GM18873 (cell line): ENCODE results near the gene LLGL1.

Source experiments
- ATAC-seq: cut with Tn5 transposase; IDR thresholded peaks from one replicate; pipeline ENCODE4 v1.9.1; 2021; ENCODE audit warnings: mild to moderate bottlenecking, moderate library complexity, moderate number of reproducible peaks; ENCODE audit not compliant: unreplicated experiment, low FRiP score

The LLGL1 gene

DNA sequence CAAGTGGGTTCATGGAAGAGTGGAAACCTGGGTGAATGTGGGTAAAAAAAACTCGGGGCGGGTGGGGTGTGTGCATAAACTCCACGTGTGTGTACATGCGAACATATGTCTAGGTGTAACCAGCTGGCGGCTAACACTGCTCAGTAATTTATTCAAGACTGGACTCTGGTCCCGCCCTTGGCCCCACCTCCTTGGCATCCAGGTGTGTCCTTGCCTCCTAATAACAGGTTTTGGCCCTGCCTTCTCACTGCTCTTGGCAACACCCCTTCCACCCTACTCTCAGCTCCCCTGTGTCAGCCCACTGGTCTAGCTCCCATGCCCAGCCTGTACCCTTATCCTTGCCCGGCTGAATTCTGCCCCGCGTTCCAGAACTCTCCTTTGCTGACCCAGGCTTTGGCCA lies 24.8 kb downstream of the LLGL1 start:
- ATAC-seq: no peak

DNA sequence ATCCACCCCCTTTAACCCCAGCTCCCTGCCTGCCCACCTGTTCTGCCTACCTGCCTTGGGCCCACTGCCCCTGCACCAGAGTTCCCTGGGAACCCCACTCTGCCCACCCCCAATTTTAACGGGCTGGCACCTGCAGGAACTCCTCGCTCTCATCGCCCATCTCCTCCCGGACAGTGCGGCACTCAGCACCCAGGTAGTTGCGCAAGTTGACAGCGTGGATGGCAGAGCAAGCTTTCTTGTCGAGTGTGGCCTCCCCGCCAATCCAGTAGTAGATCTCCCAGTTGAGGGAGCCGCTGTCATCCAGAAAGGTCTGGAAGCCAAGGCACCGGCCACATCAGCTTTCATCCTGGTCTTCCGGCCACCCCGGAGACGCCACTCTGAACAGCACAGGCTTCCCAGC lies 25.3 kb downstream of the LLGL1 start:
- ATAC-seq: no peak

DNA sequence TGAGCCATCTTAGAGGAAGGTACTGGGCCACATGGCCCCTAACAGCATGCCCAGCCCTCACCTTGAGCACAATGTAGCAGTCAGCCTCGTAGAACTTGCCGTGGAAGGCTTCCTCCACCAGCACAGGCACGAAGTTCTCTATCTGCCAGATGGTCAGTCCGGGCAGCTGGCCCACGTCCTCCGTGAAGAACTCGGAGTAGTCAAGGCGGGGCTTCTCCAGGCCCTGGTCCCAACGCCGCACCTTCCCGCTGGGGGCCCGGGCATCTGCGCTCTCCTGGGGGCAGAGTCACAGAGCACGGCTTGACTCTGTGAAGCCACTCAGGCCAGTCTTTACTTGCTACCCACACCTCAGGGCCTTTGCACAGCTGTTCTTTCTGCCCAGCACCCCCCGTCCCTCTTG lies 25.8 kb downstream of the LLGL1 start:
- ATAC-seq: no peak

- ATAC-seq: no peak
Observed at GRCh38 chr17:18252160-18252559, 26.7 kb downstream of the LLGL1 start.

DNA sequence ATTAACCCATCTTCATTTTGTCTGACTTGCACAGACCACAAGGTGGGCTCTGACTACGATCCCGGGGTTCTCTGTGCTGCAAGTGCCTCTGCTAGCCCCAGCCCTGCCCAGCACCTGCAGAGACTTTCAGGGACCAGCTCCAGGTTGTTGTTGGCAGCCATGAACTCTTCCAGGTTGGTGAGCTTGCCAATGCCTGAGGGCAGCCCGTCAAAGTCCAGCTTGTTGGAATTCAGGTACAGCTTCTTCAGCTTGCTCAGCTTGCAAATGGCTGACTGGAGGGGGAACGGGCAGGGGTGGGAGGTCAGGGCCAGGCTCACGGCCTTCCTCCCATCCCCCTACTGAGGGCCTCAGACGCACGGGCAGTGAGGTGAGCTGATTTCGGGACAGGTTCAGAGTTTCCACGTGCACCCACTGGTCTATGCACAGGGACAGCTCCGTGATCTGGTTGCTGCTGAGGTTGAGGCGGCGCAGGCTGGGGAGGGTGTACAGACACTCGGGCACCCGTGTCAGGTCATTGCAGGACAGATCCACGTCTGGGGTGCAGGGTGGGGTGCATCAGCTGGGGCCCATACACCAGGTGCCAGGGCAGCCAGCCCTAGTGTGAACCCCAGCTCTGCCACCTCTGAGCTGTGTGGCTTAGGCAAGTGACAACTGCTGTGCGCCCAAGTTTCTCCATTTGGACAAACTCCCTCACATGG lies 27.9 kb downstream of the LLGL1 start:
- no peak for ATAC-seq

GRCh38 chr17:18253947-18254821 lies 28.7 kb downstream of the LLGL1 start:
- no peak for ATAC-seq

DNA sequence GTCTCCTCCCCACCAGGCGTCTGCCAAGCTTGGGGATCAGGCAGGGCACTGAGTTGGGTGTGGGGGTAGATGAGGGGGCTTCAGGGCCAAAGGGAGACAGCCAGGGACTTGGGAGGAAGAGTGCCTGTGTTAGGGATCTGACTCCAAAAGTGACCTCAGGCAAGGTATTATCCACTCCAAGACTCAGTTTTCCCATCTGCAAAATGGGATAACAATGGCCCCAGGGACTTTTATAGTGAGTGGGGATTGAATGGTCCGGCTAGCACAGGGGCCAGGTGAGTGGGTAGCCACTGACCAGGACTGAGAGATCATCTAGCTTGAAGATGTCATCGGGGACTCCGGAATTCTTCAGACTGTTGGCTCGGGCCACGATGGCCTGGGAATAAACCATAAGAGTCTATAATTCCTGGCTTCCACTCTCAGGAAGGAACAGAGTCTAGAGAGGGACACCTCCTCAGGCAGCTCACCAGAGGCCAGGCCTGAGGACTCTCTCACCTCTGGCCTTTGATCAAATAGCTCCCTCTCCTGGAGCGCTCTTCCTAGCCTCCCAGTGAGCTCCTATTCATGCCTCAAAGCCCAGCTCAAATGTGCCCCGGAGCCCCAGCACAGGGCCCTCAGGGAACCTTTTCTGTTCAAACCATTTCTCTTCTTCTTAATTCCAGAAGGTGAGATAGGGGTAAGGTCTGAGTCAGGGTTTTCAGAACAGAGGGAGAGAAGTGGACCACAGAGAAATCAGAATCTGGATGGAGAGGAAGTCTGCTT lies 29.6 kb downstream of the LLGL1 start:
- no peak for ATAC-seq

DNA sequence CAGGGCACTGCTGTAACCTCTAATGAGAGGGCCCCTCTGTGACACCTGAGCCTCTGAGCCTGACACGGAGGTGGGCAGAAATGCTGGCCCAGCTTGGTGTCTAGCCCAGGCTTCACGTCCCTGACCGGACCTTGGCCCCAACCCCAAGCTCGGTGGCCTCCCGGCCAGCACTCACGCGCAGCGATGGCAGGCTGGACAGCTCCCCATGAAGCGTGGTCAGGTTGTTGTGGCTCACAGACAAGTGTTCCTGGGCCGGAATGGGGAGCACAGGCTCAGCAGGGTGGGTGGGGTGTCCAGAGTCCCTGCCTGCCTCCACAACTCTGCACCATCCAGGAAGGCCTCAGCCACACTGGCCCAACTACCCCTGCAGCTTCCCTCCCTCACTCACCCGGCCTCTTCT lies 30.9 kb downstream of the LLGL1 start:
- no peak for ATAC-seq

DNA sequence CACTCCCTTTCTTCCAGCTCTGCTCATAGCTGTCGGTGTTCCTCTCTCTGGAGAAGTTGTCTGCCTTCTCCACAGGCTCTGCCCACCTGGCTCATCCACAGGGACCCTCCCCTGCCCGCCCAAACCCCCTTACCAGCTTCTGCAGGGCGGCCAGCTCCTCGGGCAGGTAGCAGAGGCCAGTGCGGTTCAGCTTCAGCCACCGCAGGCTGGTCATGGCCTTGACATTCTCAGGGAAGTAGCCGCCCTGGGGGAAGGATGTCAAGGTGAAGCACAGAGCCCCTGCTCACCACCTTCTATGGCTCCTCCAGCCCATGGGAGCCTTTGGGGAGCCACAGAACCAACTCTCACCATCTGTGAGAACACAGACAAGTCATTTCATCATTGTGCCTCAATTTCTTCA lies 31.3 kb downstream of the LLGL1 start:
- no peak for ATAC-seq

GRCh38 chr17:18257268-18257981 lies 32.0 kb downstream of the LLGL1 start:
- ATAC-seq: no peak

DNA sequence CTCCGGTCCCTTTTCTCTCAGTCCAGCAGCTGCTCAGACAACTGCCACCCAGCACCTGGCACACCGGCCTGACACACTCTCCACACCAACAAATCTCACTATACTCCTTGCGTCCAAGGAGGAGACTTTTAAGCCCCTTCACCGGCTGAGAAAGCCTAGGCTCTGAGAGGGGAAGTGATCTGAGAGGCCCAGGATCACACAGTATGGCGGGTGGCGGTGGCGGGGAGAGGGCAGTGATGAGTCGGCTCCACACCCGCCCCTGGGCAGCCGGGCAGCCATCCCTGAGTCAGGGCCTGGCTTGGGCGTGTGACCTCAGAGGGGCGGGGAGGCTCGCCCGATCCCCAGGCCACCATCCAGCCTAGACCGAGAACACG lies 32.5 kb downstream of the LLGL1 start:
- ATAC-seq: no peak

DNA sequence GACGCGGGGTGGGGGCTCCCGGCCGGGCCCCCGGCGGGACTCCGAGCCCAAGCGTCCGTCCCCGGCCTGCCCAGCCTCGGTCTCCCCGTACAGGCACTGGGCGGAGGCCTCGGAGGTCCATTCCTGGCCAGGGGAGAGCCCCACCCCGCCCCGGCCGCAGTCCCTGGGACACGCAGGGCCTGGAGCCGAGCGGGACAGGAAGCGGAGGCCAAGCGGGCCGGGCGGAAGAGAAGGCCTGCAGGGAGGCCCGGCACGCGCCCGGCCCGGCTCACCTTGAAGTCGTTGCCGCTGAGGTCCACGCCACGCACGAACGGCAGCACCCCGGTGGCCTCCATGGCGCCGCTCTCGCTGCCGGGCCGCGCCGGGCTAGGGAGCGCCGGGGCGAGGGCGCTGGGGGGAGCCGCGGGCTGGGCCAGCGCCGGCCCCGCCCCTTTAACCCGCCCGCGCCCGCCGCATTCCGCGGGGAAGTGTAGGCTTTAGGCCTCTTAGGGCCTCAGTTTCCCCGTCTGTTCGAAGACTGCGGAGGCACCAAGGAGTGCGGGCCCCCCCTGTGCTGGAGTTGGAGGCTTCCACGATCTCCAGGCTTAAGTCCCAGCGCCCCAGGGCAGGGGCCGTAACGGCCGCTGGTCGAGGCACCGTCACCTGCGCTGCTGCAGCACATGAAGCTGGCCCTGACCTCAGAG lies 33.1 kb downstream of the LLGL1 start, which contains the start of gene FLII:
TSS of gene FLII (minus strand) at position 383 of the 683 bp plus-strand sequence. CDS start at position 335, 48 bp downstream.
- no peak for ATAC-seq

- no peak for ATAC-seq
Observed at GRCh38 chr17:18259621-18260331, 34.3 kb downstream of the LLGL1 start.

DNA sequence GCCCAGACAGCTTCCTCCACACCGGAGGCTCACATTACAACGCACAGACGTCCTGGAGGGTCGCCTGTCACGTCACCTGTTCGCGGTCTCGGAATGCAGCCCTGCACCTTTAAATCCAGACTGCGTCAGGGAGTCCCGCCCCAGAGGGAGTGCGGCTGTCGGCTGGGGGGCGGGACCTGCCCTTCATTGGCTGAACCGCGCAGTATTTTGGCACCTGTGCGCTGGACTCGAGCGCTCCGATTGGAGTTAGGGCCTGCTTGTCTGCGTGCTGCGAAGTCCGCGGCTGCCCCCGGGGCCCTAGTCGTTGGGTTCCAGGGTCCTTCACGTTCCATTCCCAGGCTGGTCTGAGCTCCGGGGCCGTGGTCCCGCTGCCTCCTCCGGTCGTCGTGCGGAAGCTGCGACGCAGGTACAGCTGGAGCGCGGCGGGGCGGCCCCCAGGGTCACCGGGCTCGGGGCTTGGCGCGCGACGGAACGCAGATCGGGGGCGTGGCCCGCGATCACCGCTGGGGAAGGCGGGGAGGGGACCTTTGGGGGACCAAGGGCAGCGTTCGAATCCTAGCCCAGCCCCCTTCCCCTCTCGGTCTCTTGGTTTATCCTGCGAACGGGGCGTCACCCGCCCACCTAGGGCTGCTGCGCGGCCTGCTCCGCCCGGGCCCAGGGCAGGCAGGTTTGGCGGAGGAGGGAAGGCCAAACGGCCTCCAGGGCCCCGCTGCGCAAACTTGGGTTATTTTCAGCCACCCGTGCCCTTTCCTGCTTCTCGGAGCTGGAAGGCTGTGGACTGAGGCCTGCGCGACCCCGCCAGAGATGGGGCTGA lies 35.1 kb downstream of the LLGL1 start, which contains the start of gene MIEF2:
TSS of gene MIEF2 (plus strand) at position 331 of the 814 bp plus-strand sequence. CDS start 2,059 bp downstream, outside the sequence.
- ATAC-seq: peak; percentile 61

GRCh38 chr17:18261146-18261515 lies 35.7 kb downstream of the LLGL1 start:
- ATAC-seq: no peak

- no peak for ATAC-seq
Observed at GRCh38 chr17:18261659-18262058, 36.2 kb downstream of the LLGL1 start.

DNA sequence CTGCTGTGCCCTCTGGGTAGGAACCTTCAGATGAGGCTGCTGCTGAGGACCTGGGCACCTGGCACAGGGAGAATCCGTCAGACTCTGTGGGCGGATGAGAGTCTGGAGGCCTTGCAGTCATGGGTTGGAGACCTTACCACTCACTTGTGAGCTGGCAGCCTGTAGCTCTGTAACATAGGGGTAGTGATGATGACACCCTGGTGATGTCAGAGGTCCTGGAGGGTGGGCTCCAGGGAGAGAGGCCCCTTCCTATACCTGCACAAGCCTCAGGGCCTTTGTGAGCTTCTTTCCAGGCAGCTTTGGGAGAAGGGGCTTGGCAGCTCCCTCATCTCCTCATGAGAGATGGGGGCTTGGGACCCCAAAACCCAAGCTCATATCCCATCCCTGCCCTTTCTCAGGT lies 36.7 kb downstream of the LLGL1 start:
- no peak for ATAC-seq

DNA sequence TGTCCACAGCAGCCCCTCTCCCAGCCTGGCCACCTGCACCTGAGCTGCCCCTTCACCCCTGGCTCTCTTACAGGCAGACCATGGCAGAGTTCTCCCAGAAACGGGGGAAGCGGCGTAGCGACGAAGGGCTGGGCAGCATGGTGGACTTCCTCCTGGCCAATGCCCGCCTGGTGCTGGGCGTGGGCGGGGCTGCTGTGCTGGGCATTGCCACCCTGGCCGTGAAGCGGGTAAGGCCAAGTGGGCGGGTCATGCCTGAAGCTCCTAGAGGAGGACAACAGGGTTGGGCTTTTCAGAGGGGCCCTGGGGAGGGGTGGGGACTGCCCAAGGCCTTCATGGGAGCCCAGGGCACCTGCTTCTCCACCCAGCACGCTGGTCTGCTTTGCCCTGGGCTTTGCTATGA lies 37.2 kb downstream of the LLGL1 start:
- no peak for ATAC-seq
